OCI-LY7 (cell line): ENCODE results near the gene IL25.
A peak's percentile ranks its signal among the peaks of the same experiment; 100 is the strongest.

Source experiments
- CTCF ChIP-seq: fragments of 200-600 bp; sonication (generic); conservative IDR thresholded peaks from 2 replicates; pipeline ENCODE4 v1.5.1; 2014; ENCODE audit warnings: mild to moderate bottlenecking, antibody characterized with exemption, low read length, moderate library complexity, mixed read lengths
- EZH2phosphoT487 ChIP-seq: fragments of 200-600 bp; sonication (generic); IDR thresholded peaks from 2 replicates; pipeline ENCODE4 v1.6.1; 2018; ENCODE audit warnings: low read depth, borderline replicate concordance, mild to moderate bottlenecking, mixed run types, antibody characterized with exemption, low read length, moderate library complexity, mixed read lengths

- peak; percentile 10; the same call in 1 of the 2 replicates for TF ChIP-seq CTCF
- no peak for TF ChIP-seq EZH2phosphoT487
Measured at GRCh38 chr14:23380197-23380914, 7.7 kb downstream of the IL25 start.
